Measurements from ENCODE around the gene C10orf62. TPM values are rescaled to one million over a fixed set of nuclear protein-coding genes. Genes with fewer than 3 reads are reported as not detected.

The C10orf62 gene
- total and polyA plus RNA-seq, 2 of the 8 experiments (the other 6 are each of a cell fraction or from before 2014, with no cell fraction given), result 0.05 TPM; not detected in 1

GRCh38 chr10:97573021-97573420 is 16.5 kb upstream of the C10orf62 start:
- Histone ChIP-seq H3K79me2 (ENCODE audit: control insufficient read depth in 1 of 2, insufficient read depth in 2 of 2, low read length in 2 of 2) (no peaks in the 10 kb centered on the region), H3K9me3 (ENCODE audit: insufficient read depth in 2 of 2, low read depth in 1 of 2, low read length in 1 of 2) (no peaks in the 10 kb centered on the region), H4K8ac (ENCODE audit: extremely low read depth, insufficient read depth, low read length) (no peak overlapping the region), H3K4me1 (replicated peaks in 1 of 4; ENCODE audit: control insufficient read depth in 3 of 4, insufficient read depth in 4 of 4, low read length in 3 of 4) (peaks cover 2 to 6% (median 4%) of the 10 kb centered on the region in 4 experiments; a peak in 3 of 7 replicates), H3K23me2 (ENCODE audit: low read depth, low read length) (no peaks in the 10 kb centered on the region), H4K20me1 (replicated peaks in 1 of 2; ENCODE audit: control insufficient read depth in 1 of 2, insufficient read depth in 2 of 2, low read length in 2 of 2) (peaks cover 0 to 2% of the 10 kb centered on the region in 2 experiments), H2BK20ac (ENCODE audit: low read length) (no peak overlapping the region), H4K91ac (replicated peaks; ENCODE audit: insufficient read length, low read length) (no peak overlapping the region), H3K79me1 (ENCODE audit: low read depth, low read length) (no peaks in the 10 kb centered on the region), H3K36me3 (ENCODE audit: control insufficient read depth in 2 of 4, insufficient read depth in 4 of 4, low read length in 3 of 4) (peaks cover 0 to 14% (median 2%) of the 10 kb centered on the region in 4 experiments; a peak in 4 of 8 replicates), H2AK5ac (ENCODE audit: low read depth, low read length) (no peak overlapping the region), H3K4me2 (ENCODE audit: insufficient read depth in 1 of 2, low read depth in 2 of 2, low read length in 2 of 2) (no peak overlapping the region), H3K18ac (ENCODE audit: extremely low read depth, low read length) (no peak overlapping the region), H3K9ac (replicated peaks in 1 of 4; ENCODE audit: extremely low read depth in 1 of 4, low read depth in 3 of 4, low read length in 3 of 4) (no peak overlapping the region), H3K4me3 (ENCODE audit: extremely low read depth in 1 of 4, insufficient read depth in 2 of 4, low read depth in 3 of 4, low read length in 4 of 4) (no peak overlapping the region), H2BK15ac (ENCODE audit: low read length) (no peak overlapping the region), H2BK12ac (ENCODE audit: low read depth, low read length) (no peak overlapping the region), H3K27me3 (replicated peaks in 1 of 4; ENCODE audit: control insufficient read depth in 3 of 4, extremely low read depth in 1 of 4, insufficient read depth in 3 of 4, low read length in 3 of 4) (no peaks in the 10 kb centered on the region; a peak in 1 of 7 replicates), H2AFZ (ENCODE audit: low read length) (no peak overlapping the region), H3K4ac (replicated peaks; ENCODE audit: insufficient read length, low read depth, low read length) (no peak overlapping the region), H2BK5ac (ENCODE audit: low read depth, low read length) (no peak overlapping the region), H3K27ac (ENCODE audit: low read depth, low read length) (no peak overlapping the region), H3K56ac (replicated peaks; ENCODE audit: insufficient read length, low read depth, low read length) (no peak overlapping the region), H3K23ac (ENCODE audit: insufficient read length) (no peak overlapping the region), H2BK120ac (replicated peaks; ENCODE audit: low read depth, low read length) (no peak overlapping the region), H3K14ac (ENCODE audit: insufficient read length) (no peak overlapping the region), H4K5ac (ENCODE audit: insufficient read length, low read depth, low read length) (no peak overlapping the region)
- 88% methylated on average over 2 of the region's 2 CpGs; no CpG with 5 or more reads in 1 of the 2 experiments for WGBS, 2 experiments (ENCODE audit: extremely low coverage in 1 of 2, insufficient coverage in 1 of 2, insufficient read length in 1 of 2, insufficient replicate concordance in 2 of 2, low coverage in 1 of 2, low lambda C conversion rate in 2 of 2, missing lambda C conversion rate in 1 of 2)
- DNase-seq (ENCODE audit: low read depth in 1 of 2, low spot score in 2 of 2), result no peak
- FAIRE-seq, result no peak
- CTCF ChIA-PET (ENCODE audit: partially characterized antibody), result interaction anchor here (0.6 to 12.9 kb wide), 26 partner anchors 11 to 124 kb away, joined by 3 to 169 read pairs (median 7); partner anchors contain the start of genes C10orf62 and HOGA1
- TF ChIP-seq MAX (IDR thresholded peaks at IDR 0.05), result no peak
- TF ChIP-seq SAP30 (IDR thresholded peaks at IDR 0.05; ENCODE audit: insufficient read depth, insufficient replicate concordance, low read length), result no peak
- no peak for TF ChIP-seq TBP (IDR thresholded peaks at IDR 0.05; ENCODE audit: low read depth, low read length)
- POLR2A ChIA-PET (ENCODE audit: partially characterized antibody), result interaction anchor here (1.7 kb wide), 1 partner anchor 9 kb away, joined by 8 read pairs; no protein-coding TSS in a partner anchor
